GM18868 (cell line): ENCODE data around the gene CELF5.
"Not testable (repeated sequence)": the region's sequence is repeated elsewhere in the genome, so short reads cannot be mapped to it uniquely, and the experiment has no call there.

ENCODE experiments used
- ATAC-seq: cut with Tn5 transposase; IDR thresholded peaks from one replicate; pipeline ENCODE4 v1.9.1; 2021; ENCODE audit warnings: mild to moderate bottlenecking, moderate library complexity; ENCODE audit not compliant: unreplicated experiment

The CELF5 gene

GRCh38 chr19:3206216-3206953 lies 18.1 kb upstream of the CELF5 start:
- no peak for ATAC-seq

GRCh38 chr19:3207461-3208242 lies 16.8 kb upstream of the CELF5 start:
- ATAC-seq, result no peak

GRCh38 chr19:3208317-3209207 lies 15.9 kb upstream of the CELF5 start:
- no peak for ATAC-seq

- ATAC-seq, result no peak
Measured at GRCh38 chr19:3210347-3211017, 14.0 kb upstream of the CELF5 start.

- no peak for ATAC-seq
Measured at GRCh38 chr19:3211191-3211590, 13.3 kb upstream of the CELF5 start.

GRCh38 chr19:3213159-3213558 lies 11.3 kb upstream of the CELF5 start:
- no peak for ATAC-seq

GRCh38 chr19:3216874-3217273 lies 7.6 kb upstream of the CELF5 start:
- ATAC-seq, result no peak

- ATAC-seq, result no peak
Measured at GRCh38 chr19:3220576-3220975, 3.9 kb upstream of the CELF5 start.

- ATAC-seq, result not testable (repeated sequence)
Measured at GRCh38 chr19:3221576-3221975, 2.9 kb upstream of the CELF5 start.

- ATAC-seq, result no peak
Measured at GRCh38 chr19:3222709-3223108, 1.8 kb upstream of the CELF5 start.

GRCh38 chr19:3225169-3225485 lies 666 bp downstream of the CELF5 start:
- ATAC-seq, result no peak

- ATAC-seq, result no peak
Measured at GRCh38 chr19:3225677-3226093, 1.2 kb downstream of the CELF5 start.

GRCh38 chr19:3227054-3227626 lies 2.7 kb downstream of the CELF5 start:
- no peak for ATAC-seq

GRCh38 chr19:3229346-3229743 lies 4.9 kb downstream of the CELF5 start:
- ATAC-seq, result no peak

GRCh38 chr19:3229888-3230496 lies 5.5 kb downstream of the CELF5 start:
- no peak for ATAC-seq

GRCh38 chr19:3231288-3231687 lies 6.8 kb downstream of the CELF5 start:
- no peak for ATAC-seq

- no peak for ATAC-seq
Measured at GRCh38 chr19:3233116-3233515, 8.7 kb downstream of the CELF5 start.

- no peak for ATAC-seq
Measured at GRCh38 chr19:3233831-3234230, 9.4 kb downstream of the CELF5 start.

GRCh38 chr19:3234800-3235199 lies 10.3 kb downstream of the CELF5 start:
- no peak for ATAC-seq

- not testable (repeated sequence) for ATAC-seq
Measured at GRCh38 chr19:3235604-3236003, 11.1 kb downstream of the CELF5 start.
